A549 (cell line): ENCODE data around the gene DCAF11.

Experiments
- CEBPB ChIP-seq, 2 experiments: fragments of >200 bp in 1 of 2; sonication (Bioruptor Twin) in 1 of 2; formaldehyde crosslinking in 1 of 2; IDR thresholded peaks; 2 replicates each; pipeline ENCODE4 v1.6.1; 2012 to 2016
- EP300 ChIP-seq, 2 experiments: fragments of >200 bp; sonication (Bioruptor Twin); formaldehyde crosslinking; IDR thresholded peaks; 2 replicates in 1 of 2; 3 replicates in 1 of 2; pipeline ENCODE4 v1.6.1; 2016 to 2017
- JUN ChIP-seq, 2 experiments: fragments of >200 bp; sonication (Bioruptor Twin); formaldehyde crosslinking; IDR thresholded peaks; 2 replicates in 1 of 2; 3 replicates in 1 of 2; pipeline ENCODE4 v1.6.1; 2016 to 2017
- MYC ChIP-seq: IDR thresholded peaks from 2 replicates; pipeline ENCODE4 v1.6.1; 2012; ENCODE audit warnings: mild to moderate bottlenecking, inconsistent platforms, low read length, improper control_type of control experiment, borderline replicate concordance
- POLR2A ChIP-seq: IDR thresholded peaks from 2 replicates; pipeline ENCODE4 v1.6.1; 2012; ENCODE audit warnings: mild to moderate bottlenecking, low read length
- POLR2AphosphoS2 ChIP-seq: conservative IDR thresholded peaks from 2 replicates; pipeline ENCODE4 v1.6.1; 2012; ENCODE audit warnings: low read length, improper control_type of control experiment, inconsistent platforms
- RNF2 ChIP-seq: fragments of 200-600 bp; sonication (generic); IDR thresholded peaks from 2 replicates; pipeline ENCODE4 v1.6.1; 2016; ENCODE audit warnings: low read depth, mild to moderate bottlenecking, antibody characterized with exemption, moderate library complexity, borderline replicate concordance
- TF ChIP-seq, protein P1 (sequence below): fragments of >200 bp; sonication (Bioruptor Twin); formaldehyde crosslinking; IDR thresholded peaks from 3 replicates; pipeline ENCODE4 v1.5.1; 2016
- TF ChIP-seq, protein P2 (sequence below): IDR thresholded peaks from 2 replicates; pipeline ENCODE4 v1.6.1; 2012
- TF ChIP-seq, protein P3 (sequence below): fragments of >200 bp; sonication (Bioruptor Twin); formaldehyde crosslinking; IDR thresholded peaks from 2 replicates; pipeline ENCODE4 v1.6.1; 2016

DNA sequence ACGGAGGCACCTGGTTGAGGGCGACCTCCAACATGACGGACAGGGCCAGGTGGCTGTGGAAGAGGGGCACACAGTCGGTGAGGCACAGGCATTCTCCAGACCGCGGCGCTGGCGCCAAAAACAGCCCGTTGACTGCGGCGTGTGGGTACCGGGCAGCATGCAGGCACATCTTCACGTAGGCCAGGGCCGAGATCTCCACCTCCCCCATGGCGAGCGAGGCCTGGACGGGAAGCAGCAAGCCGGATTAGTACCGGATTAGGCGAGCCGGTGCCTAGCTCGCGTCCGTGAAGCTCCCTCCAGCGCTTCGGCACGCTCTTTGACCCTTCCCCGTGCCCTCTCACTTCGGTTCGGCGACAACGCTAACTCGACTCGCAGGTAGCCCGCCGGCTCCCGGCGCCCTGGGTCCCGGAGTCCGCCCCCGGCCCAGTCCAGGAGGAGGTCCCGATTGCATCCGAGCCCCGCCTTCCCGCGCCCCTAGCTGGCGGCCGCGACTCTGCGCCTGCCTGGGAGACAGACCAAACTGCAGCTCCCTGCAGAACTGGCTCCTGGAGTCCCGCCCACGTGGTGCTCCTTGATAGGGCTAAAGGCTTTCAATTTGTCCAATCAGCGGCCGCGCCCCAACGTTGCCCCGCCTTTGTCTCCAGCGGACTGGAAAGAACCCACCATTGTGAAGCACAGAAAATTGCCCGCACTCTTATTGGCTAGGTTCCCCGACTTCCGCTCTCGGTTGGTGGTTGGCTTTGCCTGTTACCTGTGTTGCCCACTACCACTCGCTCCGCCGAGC, 26.7 kb downstream of the DCAF11 start, which contains the start of gene EMC9:
- TF ChIP-seq, protein P1, sequence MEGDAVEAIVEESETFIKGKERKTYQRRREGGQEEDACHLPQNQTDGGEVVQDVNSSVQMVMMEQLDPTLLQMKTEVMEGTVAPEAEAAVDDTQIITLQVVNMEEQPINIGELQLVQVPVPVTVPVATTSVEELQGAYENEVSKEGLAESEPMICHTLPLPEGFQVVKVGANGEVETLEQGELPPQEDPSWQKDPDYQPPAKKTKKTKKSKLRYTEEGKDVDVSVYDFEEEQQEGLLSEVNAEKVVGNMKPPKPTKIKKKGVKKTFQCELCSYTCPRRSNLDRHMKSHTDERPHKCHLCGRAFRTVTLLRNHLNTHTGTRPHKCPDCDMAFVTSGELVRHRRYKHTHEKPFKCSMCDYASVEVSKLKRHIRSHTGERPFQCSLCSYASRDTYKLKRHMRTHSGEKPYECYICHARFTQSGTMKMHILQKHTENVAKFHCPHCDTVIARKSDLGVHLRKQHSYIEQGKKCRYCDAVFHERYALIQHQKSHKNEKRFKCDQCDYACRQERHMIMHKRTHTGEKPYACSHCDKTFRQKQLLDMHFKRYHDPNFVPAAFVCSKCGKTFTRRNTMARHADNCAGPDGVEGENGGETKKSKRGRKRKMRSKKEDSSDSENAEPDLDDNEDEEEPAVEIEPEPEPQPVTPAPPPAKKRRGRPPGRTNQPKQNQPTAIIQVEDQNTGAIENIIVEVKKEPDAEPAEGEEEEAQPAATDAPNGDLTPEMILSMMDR: no peak
- TF ChIP-seq MYC: peak; percentile 25; the same call in 1 of the 2 replicates
- TF ChIP-seq POLR2AphosphoS2: no peak
- TF ChIP-seq, protein P2, sequence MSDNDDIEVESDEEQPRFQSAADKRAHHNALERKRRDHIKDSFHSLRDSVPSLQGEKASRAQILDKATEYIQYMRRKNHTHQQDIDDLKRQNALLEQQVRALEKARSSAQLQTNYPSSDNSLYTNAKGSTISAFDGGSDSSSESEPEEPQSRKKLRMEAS: peak; percentile 79
- TF ChIP-seq JUN (IDR thresholded peaks at IDR 0.05): peak; percentile 88
- TF ChIP-seq, protein P3, sequence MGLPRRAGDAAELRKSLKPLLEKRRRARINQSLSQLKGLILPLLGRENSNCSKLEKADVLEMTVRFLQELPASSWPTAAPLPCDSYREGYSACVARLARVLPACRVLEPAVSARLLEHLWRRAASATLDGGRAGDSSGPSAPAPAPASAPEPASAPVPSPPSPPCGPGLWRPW: no peak
- TF ChIP-seq CEBPB (IDR thresholded peaks at IDR 0.05): peak in 1 of 2 experiments; percentile 51; a peak in 1 of 4 replicates
- TF ChIP-seq EP300 (IDR thresholded peaks at IDR 0.05): no peak
- TF ChIP-seq RNF2: no peak
- TF ChIP-seq POLR2A: peak; percentile 81; the same call in 1 of the 2 replicates
